Pancreas (tissue), 10 donors: ENCODE results near the gene FOXJ2. TPM values are rescaled to one million over a fixed set of nuclear protein-coding genes. Genes with fewer than 3 reads are reported as not detected.
A peak's percentile ranks its signal among the peaks of the same experiment; 100 is the strongest.

Experiments
- ATAC-seq, 4 donors: fragments of 200-7000 bp; cut with Tn5 transposase; one replicate each; pipeline versions ENCODE4 v1.8.0 to v1.9.1; 2020; ENCODE audit warnings: mild to moderate bottlenecking in 4 of 4, moderate library complexity in 4 of 4
- DNase-seq, 6 donors: peaks; one replicate each; pipeline ENCODE4 v3.0.0-alpha.2; 2020
- FAIRE-seq: peaks from 2 replicates; lab custom pipeline; 2012; peaks lifted over from hg19 to GRCh38; lab: Jason Lieb, UNC
- H3K27ac ChIP-seq, 4 donors: fragments of 200-600 bp; sonication (generic); 1 replicate in 3 of 4; 2 replicates in 1 of 4; pipeline versions ENCODE4 v1.5.0 to v1.8.0; 2020
- H3K27me3 ChIP-seq, 4 donors: fragments of 200-600 bp; one replicate each; pipeline ENCODE4 v1.8.0; 2021
- H3K36me3 ChIP-seq, 3 donors: fragments of 200-600 bp; sonication (generic) in 1 of 3; one replicate each; pipeline versions ENCODE4 v1.5.0 to v1.8.0; 2020 to 2021
- H3K4me1 ChIP-seq, 3 donors: fragments of 200-600 bp; one replicate each; pipeline ENCODE4 v1.8.0; 2021
- H3K4me3 ChIP-seq, 4 donors: fragments of 200-600 bp; sonication (generic) in 2 of 4; one replicate each; pipeline versions ENCODE4 v1.5.0 to v1.8.0; 2020 to 2021
- H3K9me3 ChIP-seq, 4 donors: fragments of 200-600 bp; one replicate each; pipeline ENCODE4 v1.8.0; 2021
- WGBS, 2 donors: extraction: QIAGEN DNeasy Blood & Tissue Kit; methylation state at CpG; one replicate each; pipeline ENCODE4 v1.1.7; 2013; 5-methylcytosine and 5-hydroxymethylcytosine counted together
- intact Hi-C, 3 donors: fragments of 100-400 bp; cut with DNase I; formaldehyde crosslinking; loops; one replicate each; pipeline versions ENCODE4 v1.11.1 to v1.14.2; 2022
- polyA plus RNA-seq, 2 donors: library from polyadenylated mRNA; stranded (reverse); fragments of 200-250 nt; gene quantifications; one replicate each; pipeline ENCODE4 v1.2.3, GENCODE V29; 2013
- total RNA-seq, 6 donors: library from RNA; stranded (reverse); fragmentation: NEBNext Ultra II Directional in 4 of 6; extraction: Animal tissue kit (Norgen Biotek cat#: 25700) in 4 of 6; gene quantifications; one replicate each; pipeline versions ENCODE4 v1.2.1 to v1.2.4, GENCODE V29; 2021 to 2023
- TF ChIP-seq, protein P1 (sequence below), 4 donors: fragments of 200-600 bp; sonication (generic) in 3 of 4; IDR thresholded peaks; one replicate each; pipeline versions ENCODE4 v1.5.0 to v1.8.0; 2021; ENCODE audit warnings: antibody characterized with exemption in 4 of 4
- donor health status: healthy with polysubstance abuse.
- donor health status: DM: no; HTN: no; CAD: no; lungs with moderate emphysema.
- donor health status: DM: no; HTN: no; CAD: no.
- donor health status: control.
- donor health status: control.
- donor health status: Bipolar disorder and iron deficiency.
- donor health status: DM: yes; HTN: yes; CAD: no.
- donor health status: DM: no; HTN: no; CAD: no.
- donor health status: DM: no; HTN: no; CAD: no.
- donor health status: DM: yes; HTN: yes; CAD: no.

The FOXJ2 gene
- total and polyA plus RNA-seq, 8 donors: 5.3 to 10.4 (median 6.9) TPM

DNA sequence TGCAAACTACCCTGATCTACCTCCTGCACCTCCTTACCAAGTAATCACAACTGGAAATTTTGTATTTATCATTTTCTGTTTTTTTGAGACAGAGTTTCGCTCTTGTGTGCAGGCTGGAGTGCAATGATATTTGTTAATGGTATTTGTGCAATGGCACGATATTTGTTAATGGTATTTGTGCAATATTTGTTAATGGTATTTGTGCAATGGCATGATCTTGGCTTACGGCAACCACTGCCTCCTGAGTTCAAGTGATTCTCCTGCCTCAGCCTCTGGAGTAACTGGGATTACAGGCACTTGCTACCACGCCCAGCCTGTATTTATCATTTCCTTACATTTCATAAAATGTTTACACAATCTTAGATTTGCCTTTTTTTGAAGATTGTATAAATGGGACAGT is 43.9 kb downstream of the FOXJ2 start:
- Histone ChIP-seq H3K36me3 (no peaks in the 10 kb centered on the region), H3K27me3 (no peaks in the 10 kb centered on the region), H3K4me1 (peaks cover 0 to 11% (median 5%) of the 10 kb centered on the region in 3 donors), H3K27ac (no peak overlapping the region), H3K9me3 (no peaks in the 10 kb centered on the region), H3K4me3 (no peak overlapping the region)
- intact Hi-C loops: no loop called here
- ATAC-seq (no peak), DNase-seq (no peak), FAIRE-seq (no peak)
- TF ChIP-seq, protein P1, sequence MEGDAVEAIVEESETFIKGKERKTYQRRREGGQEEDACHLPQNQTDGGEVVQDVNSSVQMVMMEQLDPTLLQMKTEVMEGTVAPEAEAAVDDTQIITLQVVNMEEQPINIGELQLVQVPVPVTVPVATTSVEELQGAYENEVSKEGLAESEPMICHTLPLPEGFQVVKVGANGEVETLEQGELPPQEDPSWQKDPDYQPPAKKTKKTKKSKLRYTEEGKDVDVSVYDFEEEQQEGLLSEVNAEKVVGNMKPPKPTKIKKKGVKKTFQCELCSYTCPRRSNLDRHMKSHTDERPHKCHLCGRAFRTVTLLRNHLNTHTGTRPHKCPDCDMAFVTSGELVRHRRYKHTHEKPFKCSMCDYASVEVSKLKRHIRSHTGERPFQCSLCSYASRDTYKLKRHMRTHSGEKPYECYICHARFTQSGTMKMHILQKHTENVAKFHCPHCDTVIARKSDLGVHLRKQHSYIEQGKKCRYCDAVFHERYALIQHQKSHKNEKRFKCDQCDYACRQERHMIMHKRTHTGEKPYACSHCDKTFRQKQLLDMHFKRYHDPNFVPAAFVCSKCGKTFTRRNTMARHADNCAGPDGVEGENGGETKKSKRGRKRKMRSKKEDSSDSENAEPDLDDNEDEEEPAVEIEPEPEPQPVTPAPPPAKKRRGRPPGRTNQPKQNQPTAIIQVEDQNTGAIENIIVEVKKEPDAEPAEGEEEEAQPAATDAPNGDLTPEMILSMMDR (IDR thresholded peaks at IDR 0.05): no peak
- WGBS, 2 donors: 78 to 86% methylated on average over 4 of the region's 4 CpGs

DNA sequence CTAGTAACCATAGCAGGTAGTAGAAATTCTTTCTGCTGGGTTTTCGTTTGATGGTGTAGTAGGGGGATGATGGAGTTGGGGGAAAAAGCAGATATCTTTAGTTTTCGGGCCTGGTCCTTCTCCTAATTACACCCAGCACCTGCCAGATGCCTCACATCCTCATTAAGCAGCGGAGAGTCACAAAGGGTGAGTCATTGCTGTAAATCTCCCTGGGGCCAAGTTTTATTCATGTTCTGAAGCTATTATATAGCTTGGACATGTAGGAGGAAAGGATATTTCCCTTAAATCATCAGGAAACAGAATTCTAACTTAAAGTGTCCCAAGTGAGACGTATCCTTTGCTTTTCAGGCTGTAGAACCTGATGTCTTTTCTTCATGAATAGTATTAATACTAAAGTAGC is 44.7 kb downstream of the FOXJ2 start:
- Histone ChIP-seq H3K4me1 (peaks cover 0 to 11% (median 5%) of the 10 kb centered on the region in 3 donors), H3K9me3 (no peaks in the 10 kb centered on the region), H3K27me3 (no peaks in the 10 kb centered on the region), H3K36me3 (no peaks in the 10 kb centered on the region), H3K4me3 (no peak overlapping the region), H3K27ac (no peak overlapping the region)
- TF ChIP-seq, protein P1 (IDR thresholded peaks at IDR 0.05): no peak
- 67 to 78% methylated on average over 4 of the region's 4 CpGs for WGBS, 2 donors
- no peak for FAIRE-seq
- no peak for DNase-seq
- ATAC-seq: no peak
- intact Hi-C loops: no loop called here

DNA sequence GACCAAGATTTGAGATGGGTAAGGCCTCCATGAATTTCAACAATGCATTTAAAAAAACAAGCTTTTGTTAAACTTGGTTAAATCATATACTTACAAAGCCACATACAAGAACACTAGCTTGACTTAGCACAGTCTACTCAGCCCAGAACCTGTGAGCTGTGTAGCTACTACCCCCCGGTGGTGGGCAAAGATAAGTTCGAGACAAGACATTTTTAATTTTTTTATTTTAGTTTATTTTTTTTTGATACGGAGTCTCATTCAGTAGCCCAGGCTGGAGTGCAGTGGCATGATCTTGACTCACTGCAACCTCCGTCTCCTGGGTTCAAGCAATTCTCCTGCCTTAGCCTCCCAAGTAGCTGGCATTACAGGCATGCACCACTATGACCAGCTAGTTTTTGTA is 45.9 kb downstream of the FOXJ2 start:
- Histone ChIP-seq H3K36me3 (no peaks in the 10 kb centered on the region), H3K27ac (no peak overlapping the region), H3K27me3 (no peaks in the 10 kb centered on the region), H3K9me3 (no peaks in the 10 kb centered on the region), H3K4me1 (peaks cover 2 to 16% (median 5%) of the 10 kb centered on the region in 3 donors), H3K4me3 (no peak overlapping the region)
- WGBS, 2 donors: 29 to 32% methylated on average over 4 of the region's 4 CpGs
- DNase-seq (peak in 1 of 6 donors; percentile 10), ATAC-seq (no peak), FAIRE-seq (no peak)
- intact Hi-C loops: no loop called here
- TF ChIP-seq, protein P1 (IDR thresholded peaks at IDR 0.05): no peak

DNA sequence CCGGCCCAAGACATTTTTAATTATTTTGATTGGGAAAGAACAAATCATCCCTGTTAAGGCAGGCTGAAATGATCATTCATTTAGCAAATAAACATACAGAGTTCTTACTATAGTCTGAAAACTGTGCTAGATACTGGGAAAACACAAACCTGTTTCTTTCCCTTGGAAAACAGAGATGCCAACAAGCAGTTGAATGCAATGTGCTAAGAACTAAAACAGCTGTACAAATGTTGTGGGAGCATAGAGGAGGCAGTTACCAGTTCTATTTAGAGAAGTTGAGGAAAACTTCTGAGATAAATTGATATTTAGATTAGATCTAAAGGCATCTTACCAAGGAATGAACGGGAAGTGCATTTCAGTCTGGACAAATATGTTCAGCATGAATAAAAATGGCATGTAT is 46.4 kb downstream of the FOXJ2 start:
- Histone ChIP-seq H3K4me3 (no peak overlapping the region), H3K9me3 (no peaks in the 10 kb centered on the region), H3K4me1 (peaks cover 5 to 22% (median 6%) of the 10 kb centered on the region in 3 donors), H3K27me3 (no peaks in the 10 kb centered on the region), H3K36me3 (no peaks in the 10 kb centered on the region), H3K27ac (no peak overlapping the region)
- DNase-seq (no peak), FAIRE-seq (no peak), ATAC-seq (no peak)
- 34 to 38% methylated on average over 2 of the region's 2 CpGs for WGBS, 2 donors
- TF ChIP-seq, protein P1 (IDR thresholded peaks at IDR 0.05): no peak
- intact Hi-C loops: no loop called here

DNA sequence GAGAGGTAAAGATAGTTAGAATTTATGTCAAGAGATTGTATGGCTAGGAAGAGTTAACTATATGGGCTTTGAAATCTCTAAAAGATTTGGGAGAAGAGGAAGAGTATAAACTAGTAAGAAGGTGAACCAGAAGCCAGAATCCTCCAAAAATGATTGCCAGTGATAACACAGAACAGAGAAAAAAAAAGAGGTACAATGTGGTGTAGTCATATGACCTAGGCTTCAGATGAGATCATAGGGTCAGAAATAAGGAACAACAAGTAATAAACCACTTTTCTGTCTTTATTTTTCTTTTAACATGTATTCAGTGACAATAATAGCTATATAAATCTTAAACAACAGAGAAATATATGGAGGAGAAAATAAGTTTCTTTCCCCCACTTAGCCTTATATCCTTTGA is 47.6 kb downstream of the FOXJ2 start:
- no peak overlapping the region for H3K4me3 ChIP-seq
- FAIRE-seq (no peak), ATAC-seq (no peak), DNase-seq (no peak)
- no peaks in the 10 kb centered on the region for H3K9me3 ChIP-seq
- H3K4me1 ChIP-seq: peaks cover 5 to 32% (median 13%) of the 10 kb centered on the region in 3 donors
- H3K27ac ChIP-seq: no peak overlapping the region
- TF ChIP-seq, protein P1 (IDR thresholded peaks at IDR 0.05): no peak
- no peaks in the 10 kb centered on the region for H3K27me3 ChIP-seq
- H3K36me3 ChIP-seq: no peaks in the 10 kb centered on the region
- intact Hi-C loops: no loop called here
